Bronchial epithelial cell (primary cell): ENCODE results near the gene ADD3. TPM values are rescaled to one million over a fixed set of nuclear protein-coding genes. Genes with fewer than 3 reads are reported as not detected.
A peak's percentile ranks its signal among the peaks of the same experiment; 100 is the strongest.

Experiments
- DNase-seq: peaks from one replicate; pipeline ENCODE4 v3.0.0-alpha.2; 2010; ENCODE audit warnings: low read depth
- FAIRE-seq: peaks from 2 replicates; lab custom pipeline; 2011; peaks lifted over from hg19 to GRCh38; lab: Jason Lieb, UNC
- H3K27me3 ChIP-seq: 2 replicates; pipeline ENCODE4 v1.5.1; 2011; ENCODE audit warnings: low read length; ENCODE audit not compliant: control insufficient read depth, insufficient read depth
- H3K36me3 ChIP-seq: 2 replicates; pipeline ENCODE4 v1.5.1; 2011; ENCODE audit warnings: low read length; ENCODE audit not compliant: control insufficient read depth, insufficient read depth
- H3K4me3 ChIP-seq: 2 replicates; pipeline ENCODE4 v1.5.1; 2011; ENCODE audit warnings: mild to moderate bottlenecking, low read depth, low read length, control low read depth
- CTCF ChIP-seq: IDR thresholded peaks from 2 replicates; pipeline ENCODE4 v1.5.1; 2011; ENCODE audit warnings: mild to moderate bottlenecking, moderate library complexity, low read length, control low read depth, inconsistent platforms; ENCODE audit not compliant: insufficient read depth, severe bottlenecking
- total RNA-seq: library from RNA; depleted of rRNA; stranded (reverse); fragments of >200 nt; gene quantifications from 2 replicates; pipeline ENCODE4 v1.2.1, GENCODE V29; 2014

Gene ADD3
- total RNA-seq, 1 donor from 2014 or later, result 39.5 TPM

GRCh38 chr10:109962247-109962646 is 45.5 kb upstream of the ADD3 start:
- TF ChIP-seq CTCF, result no peak
- peak; percentile 30 for DNase-seq
- no peaks in the 10 kb centered on the region for H3K36me3 ChIP-seq
- FAIRE-seq, result no peak
- no peak overlapping the region for H3K4me3 ChIP-seq
- no peaks in the 10 kb centered on the region for H3K27me3 ChIP-seq

GRCh38 chr10:109963439-109963838 is 44.3 kb upstream of the ADD3 start:
- no peaks in the 10 kb centered on the region for H3K27me3 ChIP-seq
- FAIRE-seq, result no peak
- DNase-seq, result no peak
- no peak overlapping the region for H3K4me3 ChIP-seq
- H3K36me3 ChIP-seq, result no peaks in the 10 kb centered on the region
- TF ChIP-seq CTCF, result no peak

- Histone ChIP-seq H3K36me3 (no peaks in the 10 kb centered on the region), H3K4me3 (no peak overlapping the region), H3K27me3 (no peaks in the 10 kb centered on the region)
- DNase-seq, result no peak
- FAIRE-seq, result no peak
- no peak for TF ChIP-seq CTCF
Measured at GRCh38 chr10:109964318-109964717, 43.5 kb upstream of the ADD3 start.

- no peaks in the 10 kb centered on the region for H3K27me3 ChIP-seq
- peak; percentile 44 for DNase-seq
Measured at GRCh38 chr10:109966961-109967738, 40.6 kb upstream of the ADD3 start.

GRCh38 chr10:109967739-109968088 is 40.1 kb upstream of the ADD3 start:
- TF ChIP-seq CTCF, result no peak
- FAIRE-seq (no peak), DNase-seq (no peak)
- no peak overlapping the region for H3K4me3 ChIP-seq
- H3K27me3 ChIP-seq, result no peaks in the 10 kb centered on the region
- no peaks in the 10 kb centered on the region for H3K36me3 ChIP-seq

More at GRCh38 chr10:109966961-109967738, 40.6 kb upstream of the ADD3 start:
- no peak for FAIRE-seq
- Histone ChIP-seq H3K4me3 (no peak overlapping the region), H3K36me3 (no peaks in the 10 kb centered on the region)
- no peak for TF ChIP-seq CTCF
